Trophoblast cell (in vitro differentiated cells and primary cell): ENCODE measurements around the gene NWD2.

Experiments used
- DNase-seq, 2 donors: peaks; one replicate each; pipeline ENCODE4 v3.0.0-alpha.2; 2016
- H2AFZ ChIP-seq: 2 replicates; pipeline ENCODE4 v1.6.1; 2013; ENCODE audit warnings: low read length, moderate library complexity, mild to moderate bottlenecking; ENCODE audit not compliant: insufficient read depth, poor library complexity
- H2AK5ac ChIP-seq: 2 replicates; pipeline ENCODE4 v1.6.1; 2013; ENCODE audit warnings: mild to moderate bottlenecking, low read length
- H2BK120ac ChIP-seq: 2 replicates; pipeline ENCODE4 v1.6.1; 2013; ENCODE audit warnings: low read length, mild to moderate bottlenecking, moderate library complexity; ENCODE audit not compliant: insufficient read depth, poor library complexity
- H2BK12ac ChIP-seq: 2 replicates; pipeline ENCODE4 v1.6.1; 2013; ENCODE audit warnings: mild to moderate bottlenecking, low read length, moderate library complexity
- H2BK5ac ChIP-seq: 2 replicates; pipeline ENCODE4 v1.6.1; 2013; ENCODE audit warnings: low read length, low read depth, moderate library complexity, mild to moderate bottlenecking; ENCODE audit not compliant: poor library complexity
- H3K14ac ChIP-seq: 2 replicates; pipeline ENCODE4 v1.6.1; 2013; ENCODE audit warnings: mild to moderate bottlenecking, low read length
- H3K18ac ChIP-seq: 2 replicates; pipeline ENCODE4 v1.6.1; 2013; ENCODE audit warnings: mild to moderate bottlenecking, low read length
- H3K23ac ChIP-seq: 2 replicates; pipeline ENCODE4 v1.6.1; 2013; ENCODE audit warnings: low read length
- H3K27ac ChIP-seq: 2 replicates; pipeline ENCODE4 v1.5.1; 2013; ENCODE audit warnings: low read depth, mild to moderate bottlenecking, inconsistent platforms, low read length, moderate library complexity
- H3K27me3 ChIP-seq: 2 replicates; pipeline ENCODE4 v1.6.1; 2013; ENCODE audit warnings: inconsistent platforms, mild to moderate bottlenecking, low read length, moderate library complexity; ENCODE audit not compliant: insufficient read depth
- H3K36me3 ChIP-seq, 2 experiments: 1 replicate in 1 of 2; 2 replicates in 1 of 2; pipeline ENCODE4 v1.6.1; 2013; ENCODE audit warnings: low read length in 2 of 2, mild to moderate bottlenecking in 2 of 2, moderate library complexity in 1 of 2; ENCODE audit not compliant: insufficient read depth in 2 of 2, control insufficient read depth in 1 of 2
- H3K4ac ChIP-seq: 2 replicates; pipeline ENCODE4 v1.6.1; 2013; ENCODE audit warnings: low read depth, mild to moderate bottlenecking, low read length, moderate library complexity
- H3K4me1 ChIP-seq, 2 experiments: 1 replicate in 1 of 2; 2 replicates in 1 of 2; pipeline ENCODE4 v1.6.1; 2013; ENCODE audit warnings: low read length in 2 of 2, mild to moderate bottlenecking in 2 of 2, moderate library complexity in 1 of 2; ENCODE audit not compliant: insufficient read depth in 2 of 2, control insufficient read depth in 1 of 2
- H3K4me2 ChIP-seq: 2 replicates; pipeline ENCODE4 v1.6.1; 2013; ENCODE audit warnings: inconsistent platforms, mild to moderate bottlenecking, low read length, moderate library complexity
- H3K4me3 ChIP-seq: 2 replicates; pipeline ENCODE4 v1.5.1; 2013; ENCODE audit warnings: mild to moderate bottlenecking, low read depth, low read length, inconsistent platforms
- H3K79me1 ChIP-seq: one replicate; pipeline ENCODE4 v1.6.1; 2013; ENCODE audit warnings: low read length
- H3K79me2 ChIP-seq: 2 replicates; pipeline ENCODE4 v1.6.1; 2013; ENCODE audit warnings: low read length, mild to moderate bottlenecking; ENCODE audit not compliant: control insufficient read depth, insufficient read depth, poor library complexity
- H3K9ac ChIP-seq: 2 replicates; pipeline ENCODE4 v1.6.1; 2013; ENCODE audit warnings: mild to moderate bottlenecking, low read length
- H3K9me3 ChIP-seq: 2 replicates; pipeline ENCODE4 v1.6.1; 2013; ENCODE audit warnings: low read depth, mild to moderate bottlenecking, control low read depth, inconsistent platforms, low read length; ENCODE audit not compliant: insufficient read depth
- H4K12ac ChIP-seq: 2 replicates; pipeline ENCODE4 v1.6.1; 2013; ENCODE audit warnings: low read depth, mild to moderate bottlenecking, low read length, moderate library complexity
- H4K8ac ChIP-seq: 2 replicates; pipeline ENCODE4 v1.6.1; 2013; ENCODE audit warnings: low read depth, mild to moderate bottlenecking, low read length, moderate library complexity
- H4K91ac ChIP-seq: one replicate; pipeline ENCODE4 v1.6.1; 2013; ENCODE audit warnings: low read depth, mild to moderate bottlenecking, low read length, moderate library complexity
- WGBS: extraction: QIAGEN DNeasy Blood & Tissue Kit; methylation state at CpG from one replicate; pipeline ENCODE4 v1.1.7; 2013; ENCODE audit warnings: missing lambda C conversion rate; ENCODE audit not compliant: insufficient read length, insufficient coverage; ENCODE audit errors: extremely low coverage; 5-methylcytosine and 5-hydroxymethylcytosine counted together

Gene NWD2

GRCh38 chr4:37392521-37393255 is 148.1 kb downstream of the NWD2 start:
- H3K9ac ChIP-seq = no peak overlapping the region
- H3K79me2 ChIP-seq = no peaks in the 10 kb centered on the region
- peaks cover 3 to 5% of the 10 kb centered on the region in 2 experiments for H3K4me1 ChIP-seq

GRCh38 chr4:37393321-37393720 is 148.8 kb downstream of the NWD2 start:
- no peak overlapping the region for H3K4ac ChIP-seq
- no peak overlapping the region for H3K23ac ChIP-seq
- H3K27ac ChIP-seq = no peak overlapping the region
- no peaks in the 10 kb centered on the region for H3K36me3 ChIP-seq
- H2BK12ac ChIP-seq = no peak overlapping the region
- H3K4me2 ChIP-seq = no peak overlapping the region
- peaks cover 3 to 5% of the 10 kb centered on the region in 2 experiments for H3K4me1 ChIP-seq
- H3K9me3 ChIP-seq = peaks cover 1% of the 10 kb centered on the region
- no peak overlapping the region for H4K12ac ChIP-seq
- WGBS = no CpG with 5 or more reads among the region's 3 CpGs
- H2AK5ac ChIP-seq = no peak overlapping the region
- H3K79me1 ChIP-seq = no peaks in the 10 kb centered on the region
- no peak overlapping the region for H3K4me3 ChIP-seq
- H2BK120ac ChIP-seq = no peak overlapping the region
- no peak overlapping the region for H3K18ac ChIP-seq
- no peak overlapping the region for H3K14ac ChIP-seq
- no peaks in the 10 kb centered on the region for H3K27me3 ChIP-seq
- DNase-seq = no peak
- no peak overlapping the region for H2BK5ac ChIP-seq
- no peak overlapping the region for H2AFZ ChIP-seq
- H4K8ac ChIP-seq = no peak overlapping the region
- no peak overlapping the region for H4K91ac ChIP-seq
- no peak overlapping the region for H3K9ac ChIP-seq
- H3K79me2 ChIP-seq = no peaks in the 10 kb centered on the region

More at GRCh38 chr4:37392521-37393255, 148.1 kb downstream of the NWD2 start:
- H4K12ac ChIP-seq = no peak overlapping the region
- no CpG with 5 or more reads among the region's 9 CpGs for WGBS
- H2AK5ac ChIP-seq = no peak overlapping the region
- no peak overlapping the region for H3K23ac ChIP-seq
- no peak overlapping the region for H3K4ac ChIP-seq
- no peak overlapping the region for H2BK120ac ChIP-seq
- no peaks in the 10 kb centered on the region for H3K9me3 ChIP-seq
- H2BK12ac ChIP-seq = no peak overlapping the region
- no peak overlapping the region for H3K27ac ChIP-seq
- H3K79me1 ChIP-seq = no peaks in the 10 kb centered on the region
- H2BK5ac ChIP-seq = no peak overlapping the region
- no peak overlapping the region for H4K91ac ChIP-seq
- DNase-seq = no peak
- no peak overlapping the region for H3K4me3 ChIP-seq
- H3K36me3 ChIP-seq = no peaks in the 10 kb centered on the region
- no peaks in the 10 kb centered on the region for H3K27me3 ChIP-seq
- H3K14ac ChIP-seq = no peak overlapping the region
- no peak overlapping the region for H4K8ac ChIP-seq
- H3K4me2 ChIP-seq = no peak overlapping the region
- no peak overlapping the region for H3K18ac ChIP-seq
- H2AFZ ChIP-seq = no peak overlapping the region

- Histone ChIP-seq H3K79me1 (no peaks in the 10 kb centered on the region), H3K79me2 (no peaks in the 10 kb centered on the region), H3K23ac (no peak overlapping the region), H2BK5ac (no peak overlapping the region), H3K27ac (no peak overlapping the region), H4K8ac (no peak overlapping the region), H3K4ac (no peak overlapping the region), H3K4me3 (no peak overlapping the region), H3K4me2 (no peak overlapping the region), H3K27me3 (no peaks in the 10 kb centered on the region), H2AK5ac (no peak overlapping the region), H3K18ac (no peak overlapping the region), H4K12ac (no peak overlapping the region), H3K36me3 (no peaks in the 10 kb centered on the region), H3K14ac (no peak overlapping the region), H3K9me3 (peaks cover 1% of the 10 kb centered on the region), H2AFZ (no peak overlapping the region), H2BK120ac (no peak overlapping the region), H3K4me1 (peaks cover 3 to 5% of the 10 kb centered on the region in 2 experiments), H2BK12ac (no peak overlapping the region), H3K9ac (no peak overlapping the region), H4K91ac (no peak overlapping the region)
- no CpG with 5 or more reads among the region's 3 CpGs for WGBS
- DNase-seq = peak in 1 of 2 donors; percentile 3
These were observed 149.3 kb downstream of the NWD2 start for GRCh38 chr4:37393889-37394288.

GRCh38 chr4:37397505-37397904 is 153.0 kb downstream of the NWD2 start:
- no peak overlapping the region for H2AFZ ChIP-seq
- H4K8ac ChIP-seq = no peak overlapping the region
- H2BK120ac ChIP-seq = no peak overlapping the region
- H3K18ac ChIP-seq = no peak overlapping the region
- no peak overlapping the region for H3K14ac ChIP-seq
- no peak overlapping the region for H3K4me2 ChIP-seq
- H3K36me3 ChIP-seq = no peaks in the 10 kb centered on the region
- no peak overlapping the region for H3K23ac ChIP-seq
- H3K4me1 ChIP-seq = peaks cover 1 to 3% of the 10 kb centered on the region in 2 experiments
- H3K4me3 ChIP-seq = no peak overlapping the region
- no peak overlapping the region for H2BK5ac ChIP-seq
- no peak overlapping the region for H3K4ac ChIP-seq
- H3K79me1 ChIP-seq = no peaks in the 10 kb centered on the region
- no peak overlapping the region for H2BK12ac ChIP-seq
- no peaks in the 10 kb centered on the region for H3K79me2 ChIP-seq
- H3K27ac ChIP-seq = no peak overlapping the region
- H3K9me3 ChIP-seq = peaks cover 1% of the 10 kb centered on the region
- H2AK5ac ChIP-seq = no peak overlapping the region
- no CpG with 5 or more reads among the region's 6 CpGs for WGBS
- no peak for DNase-seq
- no peak overlapping the region for H4K91ac ChIP-seq
- no peaks in the 10 kb centered on the region for H3K27me3 ChIP-seq
- no peak overlapping the region for H4K12ac ChIP-seq
- no peak overlapping the region for H3K9ac ChIP-seq
